Common myeloid progenitor, CD34-positive (primary cell): Measurements from ENCODE around the gene FBXL7.

Source experiments
- CTCF ChIA-PET: fragments of 350-600 bp; sonication (Branson Sonifier 250); formaldehyde crosslinking; loops from one replicate; lab custom pipeline; 2021; ENCODE audit warnings: antibody characterized with exemption; lab: Charles Lee
- POLR2A ChIA-PET: fragments of 350-600 bp; sonication (Branson Sonifier 250); formaldehyde crosslinking; loops from one replicate; lab custom pipeline; 2021; ENCODE audit warnings: antibody characterized with exemption; lab: Charles Lee
- DNase-seq, 3 donors: peaks; one replicate each; pipeline versions ENCODE4 v3.0.0 to v3.0.0-alpha.2; 2013
- H3K27ac ChIP-seq, 2 experiments: 1 replicate in 1 of 2; 2 replicates in 1 of 2; pipeline ENCODE4 v1.7.0; 2013; ENCODE audit warnings: inconsistent platforms in 2 of 2, low read length in 2 of 2, mild to moderate bottlenecking in 2 of 2, low read depth in 1 of 2, moderate library complexity in 1 of 2; ENCODE audit not compliant: severe bottlenecking in 2 of 2, insufficient read depth in 1 of 2, poor library complexity in 1 of 2
- H3K27me3 ChIP-seq, 5 experiments: replicated peaks in 2 of 5; 1 replicate in 3 of 5; 2 replicates in 2 of 5; pipeline versions ENCODE4 v1.6.1 to v1.7.0; 2013; ENCODE audit warnings: low read length in 4 of 5, mild to moderate bottlenecking in 2 of 5, moderate library complexity in 2 of 5, inconsistent platforms in 1 of 5; ENCODE audit not compliant: insufficient read depth in 5 of 5, control insufficient read depth in 4 of 5
- H3K36me3 ChIP-seq, 4 experiments: 1 replicate in 2 of 4; 2 replicates in 2 of 4; pipeline versions ENCODE4 v1.6.1 to v1.7.0; 2013; ENCODE audit warnings: low read length in 3 of 4, control low read depth in 1 of 4, mild to moderate bottlenecking in 1 of 4; ENCODE audit not compliant: control insufficient read depth in 4 of 4, insufficient read depth in 4 of 4
- H3K4me1 ChIP-seq, 4 experiments: 1 replicate in 3 of 4; 2 replicates in 1 of 4; pipeline versions ENCODE4 v1.6.1 to v1.7.1; 2013; ENCODE audit warnings: low read length in 3 of 4, mild to moderate bottlenecking in 3 of 4, control low read depth in 1 of 4, inconsistent platforms in 1 of 4, moderate library complexity in 1 of 4; ENCODE audit not compliant: control insufficient read depth in 4 of 4, insufficient read depth in 4 of 4; ENCODE audit errors: control extremely low read depth in 1 of 4
- H3K4me3 ChIP-seq, 7 experiments: 1 replicate in 4 of 7; 2 replicates in 3 of 7; pipeline versions ENCODE4 v1.5.1 to v1.7.0; 2013; ENCODE audit warnings: mild to moderate bottlenecking in 7 of 7, low read length in 6 of 7, moderate library complexity in 6 of 7, inconsistent platforms in 2 of 7, low read depth in 2 of 7, control low read depth in 1 of 7; ENCODE audit not compliant: insufficient read depth in 4 of 7, control insufficient read depth in 1 of 7; ENCODE audit errors: extremely low read depth in 1 of 7
- H3K9me3 ChIP-seq, 5 experiments: 1 replicate in 4 of 5; 2 replicates in 1 of 5; pipeline versions ENCODE4 v1.6.1 to v1.7.1; 2013; ENCODE audit warnings: low read length in 4 of 5, mild to moderate bottlenecking in 2 of 5, inconsistent platforms in 1 of 5, low read depth in 1 of 5, moderate library complexity in 1 of 5; ENCODE audit not compliant: control insufficient read depth in 4 of 5, insufficient read depth in 2 of 5; ENCODE audit errors: control extremely low read depth in 1 of 5
- WGBS: methylation state at CpG from one replicate; pipeline ENCODE4 v1.1.5; 2013; ENCODE audit not compliant: insufficient coverage; 5-methylcytosine and 5-hydroxymethylcytosine counted together

The FBXL7 gene

DNA sequence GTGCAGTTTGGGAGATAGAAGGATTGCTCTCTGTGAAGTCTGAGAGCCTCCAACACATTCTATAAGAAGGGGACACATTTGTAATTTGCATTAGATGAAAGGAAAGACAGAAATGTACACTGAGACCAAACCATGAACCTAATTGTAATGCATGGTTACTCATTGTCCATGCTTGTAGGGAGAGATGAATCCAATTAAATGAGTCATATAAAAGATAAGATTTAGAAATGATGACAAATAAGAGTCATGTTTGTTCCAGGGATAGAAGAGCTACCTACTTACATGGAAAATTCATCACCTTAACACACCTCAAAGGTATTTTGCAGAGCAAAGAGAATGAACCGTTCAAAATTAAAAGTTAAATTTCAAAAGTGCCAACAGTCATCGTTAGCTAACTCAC, 85.1 kb downstream of the FBXL7 start:
- no CpG with 5 or more reads among the region's 2 CpGs for WGBS
- peaks cover 0 to 4% (median 2%) of the 10 kb centered on the region in 5 experiments for H3K9me3 ChIP-seq
- no peaks in the 10 kb centered on the region for H3K4me1 ChIP-seq
- H3K4me3 ChIP-seq = no peak overlapping the region
- ChIA-PET POLR2A (no interaction called here), CTCF (no interaction called here)
- H3K36me3 ChIP-seq = no peaks in the 10 kb centered on the region
- H3K27me3 ChIP-seq = no peaks in the 10 kb centered on the region
- DNase-seq = no peak
- no peak overlapping the region for H3K27ac ChIP-seq

DNA sequence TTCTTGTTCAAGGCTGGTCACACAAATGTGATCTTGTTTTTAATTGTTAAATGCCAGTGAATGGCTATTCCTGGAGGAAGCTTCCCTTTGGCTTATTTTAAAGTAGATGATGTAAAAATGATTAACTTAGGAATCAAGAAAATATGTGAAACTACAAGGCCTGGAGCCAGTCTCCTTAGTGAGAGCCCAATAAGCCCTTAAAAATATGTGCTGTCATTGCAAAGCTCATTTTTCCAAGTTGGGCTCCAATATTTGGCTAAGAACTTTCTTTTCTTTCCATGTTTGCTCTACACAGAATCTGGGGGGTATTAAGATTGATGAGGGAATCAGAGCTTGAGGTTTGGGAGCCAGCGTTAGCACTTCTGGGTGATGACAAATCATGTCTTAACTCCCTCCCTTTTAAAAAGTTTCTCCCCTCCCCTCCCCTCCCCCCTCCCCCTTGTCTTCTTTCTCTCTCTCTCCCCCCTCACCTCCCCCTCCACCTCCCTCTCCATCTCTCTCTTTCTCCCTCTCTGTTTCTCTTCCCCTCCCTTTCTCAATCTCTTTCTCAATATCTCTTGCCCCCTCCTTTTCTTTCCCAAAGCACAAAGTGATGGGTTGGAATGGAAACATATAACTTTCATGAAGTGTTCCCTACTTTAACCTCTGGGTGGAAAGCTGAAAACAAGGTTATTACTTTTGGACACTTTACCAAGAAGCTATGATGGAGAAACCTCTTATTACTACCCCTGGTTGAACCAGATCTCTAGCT, 86.0 kb downstream of the FBXL7 start:
- Histone ChIP-seq H3K4me3 (no peak overlapping the region), H3K36me3 (no peaks in the 10 kb centered on the region), H3K4me1 (no peaks in the 10 kb centered on the region), H3K27me3 (no peaks in the 10 kb centered on the region), H3K9me3 (peaks cover 0 to 4% (median 2%) of the 10 kb centered on the region in 5 experiments), H3K27ac (no peak overlapping the region)
- DNase-seq = no peak
- POLR2A ChIA-PET = no interaction called here
- CTCF ChIA-PET = no interaction called here
- WGBS = no CpG with 5 or more reads among the region's 1 CpG

DNA sequence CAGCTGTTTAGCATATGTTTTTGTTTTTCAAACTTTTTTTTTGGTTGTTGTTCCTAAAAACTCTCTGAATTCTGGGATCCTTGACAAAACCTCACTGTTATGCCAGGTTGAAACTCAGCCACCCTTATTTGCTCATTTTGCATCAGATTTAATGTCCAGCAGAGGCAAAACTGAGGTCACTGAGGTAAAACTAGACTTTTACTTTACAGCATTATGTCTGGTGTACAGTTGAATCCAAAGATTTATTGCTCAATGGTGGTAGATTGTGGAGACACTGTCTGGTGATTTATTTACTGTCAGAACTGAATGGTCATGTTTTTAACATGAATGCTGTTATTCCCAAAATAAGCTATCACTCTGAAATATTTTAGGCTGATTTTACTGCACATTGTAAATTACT, 87.9 kb downstream of the FBXL7 start:
- ChIA-PET POLR2A (no interaction called here), CTCF (no interaction called here)

DNA sequence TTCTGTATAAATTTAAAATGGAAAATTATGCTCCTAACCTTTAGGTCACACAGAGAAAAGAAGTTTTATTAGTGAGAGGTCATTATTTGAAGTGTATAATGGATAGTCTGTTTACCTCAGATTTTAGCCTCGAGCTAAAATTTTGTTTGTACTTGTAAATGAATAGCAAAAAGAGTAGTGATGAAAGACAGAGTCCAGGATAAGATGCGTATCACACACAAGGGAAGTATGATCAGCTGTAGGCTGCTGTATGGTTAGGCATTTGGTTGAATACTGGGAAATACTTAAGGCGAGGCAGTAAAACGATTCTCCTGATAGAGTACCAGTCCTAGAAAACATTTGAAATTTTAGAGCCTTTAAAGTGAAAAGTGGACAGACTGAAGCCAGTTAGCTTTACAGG, 92.7 kb downstream of the FBXL7 start:
- Histone ChIP-seq H3K9me3 (no peaks in the 10 kb centered on the region), H3K27ac (no peak overlapping the region), H3K36me3 (no peaks in the 10 kb centered on the region), H3K27me3 (no peaks in the 10 kb centered on the region), H3K4me3 (no peak overlapping the region), H3K4me1 (no peaks in the 10 kb centered on the region)
- no peak for DNase-seq
- WGBS = 83% methylated on average over 4 of the region's 4 CpGs
- POLR2A ChIA-PET = no interaction called here
- CTCF ChIA-PET = no interaction called here

More for the DNA sequence above, 87.9 kb downstream of the FBXL7 start:
- H3K27ac ChIP-seq = no peak overlapping the region
- no peak overlapping the region for H3K4me3 ChIP-seq
- DNase-seq = no peak
- peaks cover 0 to 4% (median 2%) of the 10 kb centered on the region in 5 experiments for H3K9me3 ChIP-seq
- no peaks in the 10 kb centered on the region for H3K36me3 ChIP-seq
- H3K4me1 ChIP-seq = no peaks in the 10 kb centered on the region
- no peaks in the 10 kb centered on the region for H3K27me3 ChIP-seq

DNA sequence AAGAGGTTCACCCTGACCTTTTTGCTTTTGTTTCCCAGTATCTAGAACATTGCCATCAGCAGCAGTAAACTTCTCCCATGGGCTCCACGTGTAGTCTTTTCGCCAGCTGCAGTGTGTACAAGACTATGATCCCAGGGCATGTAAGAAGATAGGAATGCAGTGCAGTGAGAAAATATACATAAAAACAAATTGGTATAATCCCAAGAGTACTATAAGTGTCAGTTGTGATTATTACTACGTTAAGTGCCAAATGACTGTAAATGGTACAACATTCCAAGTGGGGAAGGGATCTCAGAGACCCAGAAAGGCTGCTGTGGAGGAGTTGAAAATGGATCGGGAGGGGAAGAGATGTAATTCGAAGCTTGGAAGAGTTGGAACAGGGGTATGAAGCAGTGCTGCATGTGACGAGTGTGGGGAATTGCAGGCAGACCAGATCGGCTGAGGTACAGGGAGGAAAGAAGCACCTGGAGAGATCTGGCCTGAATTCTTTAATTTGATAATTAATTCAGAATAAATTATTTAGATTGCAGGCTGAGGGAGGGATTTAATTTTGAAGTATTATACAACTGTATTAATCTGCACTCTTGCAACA, 95.1 kb downstream of the FBXL7 start:
- no peaks in the 10 kb centered on the region for H3K36me3 ChIP-seq
- no peak overlapping the region for H3K4me3 ChIP-seq
- 89% methylated on average over 3 of the region's 7 CpGs for WGBS
- H3K27me3 ChIP-seq = no peaks in the 10 kb centered on the region
- no peaks in the 10 kb centered on the region for H3K9me3 ChIP-seq
- ChIA-PET CTCF (no interaction called here), POLR2A (no interaction called here)
- H3K27ac ChIP-seq = no peak overlapping the region
- no peak for DNase-seq
- no peaks in the 10 kb centered on the region for H3K4me1 ChIP-seq

DNA sequence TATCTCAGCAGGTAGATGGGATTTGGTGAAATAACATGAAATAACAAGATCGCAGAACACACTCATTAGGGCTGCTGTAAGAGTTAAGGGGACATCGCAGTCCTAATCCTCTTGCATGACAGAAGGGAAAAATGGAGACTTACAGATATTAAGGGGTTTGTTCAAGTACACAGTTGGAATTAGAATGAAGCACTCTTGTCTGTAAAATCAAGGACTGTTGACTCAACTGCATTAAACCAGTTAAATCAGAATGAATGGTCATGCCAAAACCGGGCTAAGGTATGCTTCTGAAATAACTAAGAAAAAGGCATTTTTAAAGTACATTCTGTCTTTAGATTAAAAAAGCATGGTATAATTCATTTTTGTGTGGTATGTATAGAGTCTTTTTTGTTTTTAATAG, 95.9 kb downstream of the FBXL7 start:
- H3K9me3 ChIP-seq = no peaks in the 10 kb centered on the region
- H3K27me3 ChIP-seq = no peaks in the 10 kb centered on the region
- DNase-seq = no peak
- no peak overlapping the region for H3K27ac ChIP-seq
- no peaks in the 10 kb centered on the region for H3K36me3 ChIP-seq
- ChIA-PET POLR2A (no interaction called here), CTCF (no interaction called here)
- no peaks in the 10 kb centered on the region for H3K4me1 ChIP-seq
- 83% methylated on average over 3 of the region's 3 CpGs for WGBS
- H3K4me3 ChIP-seq = no peak overlapping the region

DNA sequence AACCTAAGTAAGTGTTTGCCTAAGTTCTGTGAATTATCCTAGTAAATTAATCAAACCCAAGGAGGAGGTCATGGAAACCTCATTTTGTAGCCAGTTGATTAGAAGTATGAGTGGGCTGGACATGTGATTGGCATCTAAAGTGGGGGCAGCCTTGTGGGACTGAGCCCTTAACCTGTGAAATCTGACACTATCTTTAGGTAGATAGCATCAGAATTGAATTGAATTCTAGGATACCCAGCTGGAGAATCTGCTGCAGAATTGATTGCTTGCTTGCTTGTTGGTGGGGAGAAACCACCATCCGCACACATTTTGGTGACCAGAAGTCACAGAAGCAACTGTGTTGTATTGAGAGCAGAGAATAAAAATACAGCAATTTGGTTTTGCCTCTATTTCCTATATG, 97.0 kb downstream of the FBXL7 start:
- no peak for DNase-seq
- no peaks in the 10 kb centered on the region for H3K9me3 ChIP-seq
- CTCF ChIA-PET = no interaction called here
- H3K27ac ChIP-seq = no peak overlapping the region
- H3K36me3 ChIP-seq = no peaks in the 10 kb centered on the region
- H3K27me3 ChIP-seq = no peaks in the 10 kb centered on the region
- no peak overlapping the region for H3K4me3 ChIP-seq
- H3K4me1 ChIP-seq = no peaks in the 10 kb centered on the region
- POLR2A ChIA-PET = no interaction called here
- 83% methylated on average over 1 of the region's 1 CpG for WGBS
